GM18951 (cell line): ENCODE results near the gene AIG1.

Source experiments
- POLR2A ChIP-seq: IDR thresholded peaks from 4 replicates; pipeline ENCODE4 v1.6.1; 2011; ENCODE audit warnings: mild to moderate bottlenecking; ENCODE audit not compliant: insufficient read length, insufficient read depth; ENCODE audit errors: extremely low read depth
- in situ Hi-C: fragments of 300-500 bp; cut with MboI; formaldehyde crosslinking; loops from one replicate; pipeline ENCODE4 v1.12.0; 2022; ENCODE audit warnings: low sequenced_read_pairs, mixed read lengths, inconsistent platforms; ENCODE audit not compliant: unreplicated experiment

The AIG1 gene

DNA sequence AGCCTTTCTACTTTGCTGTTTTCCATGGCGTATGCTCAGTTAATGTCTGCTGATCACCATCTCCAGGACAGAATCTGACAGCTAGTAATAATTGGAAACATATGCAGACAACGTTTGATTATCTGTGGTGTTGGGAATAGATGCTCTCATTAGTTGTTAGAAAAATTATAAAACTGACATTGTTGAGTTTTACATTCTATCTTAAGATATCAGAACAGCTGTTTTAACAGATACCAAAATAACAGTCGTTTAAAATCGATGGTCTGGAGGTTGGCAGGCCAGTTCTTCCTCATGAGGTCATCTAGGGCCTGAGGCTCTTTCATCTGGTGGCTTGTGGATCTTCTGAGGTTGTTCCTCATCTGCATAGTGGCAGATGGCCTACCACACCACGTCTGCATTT, 137.6 kb downstream of the AIG1 start:
- in situ Hi-C loops, result no loop called here
- TF ChIP-seq POLR2A, result no peak

DNA sequence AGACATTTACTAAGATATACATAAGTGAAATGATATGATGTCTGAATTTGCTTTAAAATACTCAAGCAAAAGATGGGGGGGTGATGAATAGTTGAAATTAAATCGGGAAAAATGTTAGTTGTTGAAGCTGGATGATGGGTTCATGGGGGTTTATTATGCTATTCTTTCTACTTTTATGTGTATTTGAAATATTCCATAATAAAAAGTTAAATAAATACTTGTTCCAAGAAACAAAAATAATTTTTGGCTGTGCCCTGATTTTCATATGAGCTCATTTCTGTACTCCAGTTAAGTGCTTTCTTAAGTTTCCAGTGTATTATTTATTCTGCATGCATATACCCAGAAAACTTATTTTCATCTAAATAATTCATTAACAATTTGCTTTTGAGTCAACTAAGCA, 138.6 kb downstream of the AIG1 start:
- in situ Hi-C loops, result no loop called here

DNA sequence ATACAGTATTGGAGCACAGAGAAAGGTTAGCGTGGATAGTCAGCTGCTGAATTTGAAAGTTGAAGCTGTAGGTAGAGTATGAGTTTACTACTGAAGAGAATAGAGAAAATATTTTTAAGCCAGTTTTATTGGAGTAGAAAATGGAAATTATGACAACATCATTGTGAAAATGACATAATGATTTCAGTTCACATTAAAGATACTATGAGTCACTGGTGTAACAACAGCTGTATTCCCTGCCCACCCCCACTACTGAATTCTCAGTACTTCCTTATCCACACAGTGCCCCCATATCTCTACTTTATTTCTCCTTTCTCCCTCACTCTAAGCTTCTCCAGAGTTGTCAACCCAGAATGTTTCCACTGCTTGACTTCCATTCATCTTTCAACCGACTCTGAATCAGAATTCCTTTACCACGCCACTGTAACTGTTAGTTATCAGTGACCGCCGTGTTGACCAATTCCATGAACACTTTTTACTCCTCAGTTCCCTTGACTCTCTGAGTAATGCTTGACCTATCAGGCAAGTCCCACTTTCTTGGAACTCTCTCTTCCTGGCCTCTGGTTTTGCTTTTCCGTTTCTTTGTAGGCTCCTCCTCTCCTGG, 139.6 kb downstream of the AIG1 start:
- in situ Hi-C loops, result no loop called here
- no peak for TF ChIP-seq POLR2A

More for the DNA sequence above, 138.6 kb downstream of the AIG1 start:
- no peak for TF ChIP-seq POLR2A

DNA sequence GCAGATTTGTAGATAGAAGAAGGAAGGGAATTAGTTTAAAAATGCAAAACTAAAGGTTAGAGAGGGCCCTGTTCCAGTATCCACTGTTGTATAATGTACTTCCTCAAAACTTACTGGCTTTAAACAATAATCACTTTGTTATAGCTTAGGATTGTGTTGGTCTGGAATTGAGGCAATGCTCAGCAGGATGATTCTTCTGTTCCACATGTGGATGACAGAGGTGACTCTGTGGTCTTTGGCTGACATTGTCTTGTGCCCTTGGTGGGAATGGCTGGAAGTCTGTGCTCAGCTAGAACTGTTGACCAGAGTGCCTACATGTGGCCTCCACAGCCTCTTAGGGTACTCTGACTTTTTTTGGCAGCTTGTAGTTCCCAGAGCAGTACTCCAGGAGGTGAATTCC, 143.4 kb downstream of the AIG1 start:
- in situ Hi-C loops, result no loop called here
- TF ChIP-seq POLR2A, result no peak

DNA sequence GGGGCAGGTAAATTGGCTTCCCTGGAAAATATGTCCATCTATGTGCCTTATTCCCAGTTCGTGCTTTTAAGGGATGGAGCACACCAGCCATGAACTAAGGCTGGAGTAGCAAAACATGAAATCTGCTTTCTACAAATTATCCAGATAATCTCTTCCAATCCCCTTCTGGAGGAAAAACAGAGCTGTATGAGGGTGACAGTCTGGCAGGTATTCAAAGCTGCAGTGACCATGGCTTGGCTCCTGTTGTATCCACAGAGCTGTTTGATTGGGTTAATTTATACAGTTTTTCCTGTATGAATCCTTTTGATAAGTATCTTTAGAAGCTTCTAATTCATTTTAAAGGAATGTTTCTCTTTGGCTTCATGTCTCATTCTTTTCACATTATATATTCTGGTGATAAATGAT, 144.4 kb downstream of the AIG1 start:
- TF ChIP-seq POLR2A, result no peak
- in situ Hi-C loops, result no loop called here

DNA sequence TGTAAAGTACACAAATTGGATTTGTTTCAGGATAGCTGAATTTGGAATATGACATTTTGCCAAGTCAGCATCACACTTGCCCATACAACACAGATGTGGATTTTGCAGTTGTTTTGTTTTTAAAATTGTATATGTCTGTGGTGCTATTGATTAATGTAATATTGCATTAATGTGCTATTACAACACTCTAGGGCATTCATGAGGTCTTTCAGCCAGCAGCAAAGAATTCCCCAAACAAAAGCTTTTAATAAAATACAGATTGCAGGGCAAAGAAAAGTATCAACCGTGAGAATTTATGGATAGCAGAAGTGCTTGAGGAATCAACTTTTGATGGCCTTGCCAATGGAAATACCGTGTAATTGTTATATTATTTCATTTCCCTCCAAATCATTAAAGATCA, 144.9 kb downstream of the AIG1 start:
- TF ChIP-seq POLR2A, result no peak

DNA sequence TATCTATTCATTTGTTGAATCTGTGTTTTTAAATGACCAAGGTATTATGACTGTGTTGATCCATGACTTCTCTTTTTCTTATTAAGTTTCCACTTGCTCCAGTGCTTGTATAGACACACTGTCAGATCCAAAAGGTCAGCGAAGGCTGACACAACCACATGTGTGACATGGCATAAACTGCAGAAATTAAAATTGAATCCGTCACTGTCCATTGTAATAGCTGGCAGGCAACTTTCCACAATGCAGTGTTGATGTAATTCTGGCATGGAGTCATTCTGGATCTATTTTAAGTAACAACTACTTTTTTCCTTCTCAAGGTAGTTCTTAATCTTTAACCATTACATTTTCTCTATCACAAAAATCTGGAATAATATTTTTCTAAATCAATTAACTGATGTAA, 145.3 kb downstream of the AIG1 start:
- TF ChIP-seq POLR2A, result no peak
- in situ Hi-C loops, result no loop called here

More for the DNA sequence above, 144.9 kb downstream of the AIG1 start:
- in situ Hi-C loops, result no loop called here

DNA sequence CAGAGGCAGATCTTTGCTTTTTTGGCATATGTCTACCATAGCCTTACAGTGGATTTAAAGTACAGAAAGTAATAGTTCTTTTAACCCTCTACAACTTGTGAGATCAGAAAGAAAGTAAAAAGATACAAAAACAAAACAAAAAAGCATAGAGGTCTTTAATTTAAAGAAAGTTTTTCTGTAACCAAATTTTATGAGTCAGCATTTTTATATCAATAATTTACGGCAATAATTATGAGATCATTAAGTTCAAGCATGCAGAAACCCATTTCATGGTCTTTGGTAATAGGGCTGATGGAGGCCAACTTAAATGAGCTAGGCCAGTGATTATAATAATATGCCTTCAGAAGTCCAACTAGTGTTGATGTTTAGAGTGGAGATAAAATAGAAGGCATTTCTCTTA, 145.9 kb downstream of the AIG1 start:
- in situ Hi-C loops, result no loop called here
- no peak for TF ChIP-seq POLR2A

DNA sequence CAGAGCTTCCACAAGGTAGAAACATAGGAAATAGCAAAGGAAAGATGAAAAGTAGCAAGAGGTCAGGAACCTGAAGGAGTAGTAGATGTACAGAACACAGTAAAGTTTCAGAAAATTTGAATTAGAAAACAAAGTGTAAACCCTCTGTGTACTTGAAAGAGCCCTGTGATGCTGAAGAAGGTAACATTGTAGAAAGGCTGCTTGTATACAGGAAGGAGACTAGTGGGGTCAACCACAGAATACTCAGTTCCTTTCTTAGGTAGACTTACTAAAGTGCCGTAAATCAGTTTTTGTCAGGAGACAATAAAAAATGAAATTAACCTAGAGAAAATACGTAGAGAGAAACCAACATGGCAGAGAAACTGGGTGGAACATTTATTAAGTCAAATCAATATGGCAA, 149.7 kb downstream of the AIG1 start:
- in situ Hi-C loops, result no loop called here
- TF ChIP-seq POLR2A, result no peak

DNA sequence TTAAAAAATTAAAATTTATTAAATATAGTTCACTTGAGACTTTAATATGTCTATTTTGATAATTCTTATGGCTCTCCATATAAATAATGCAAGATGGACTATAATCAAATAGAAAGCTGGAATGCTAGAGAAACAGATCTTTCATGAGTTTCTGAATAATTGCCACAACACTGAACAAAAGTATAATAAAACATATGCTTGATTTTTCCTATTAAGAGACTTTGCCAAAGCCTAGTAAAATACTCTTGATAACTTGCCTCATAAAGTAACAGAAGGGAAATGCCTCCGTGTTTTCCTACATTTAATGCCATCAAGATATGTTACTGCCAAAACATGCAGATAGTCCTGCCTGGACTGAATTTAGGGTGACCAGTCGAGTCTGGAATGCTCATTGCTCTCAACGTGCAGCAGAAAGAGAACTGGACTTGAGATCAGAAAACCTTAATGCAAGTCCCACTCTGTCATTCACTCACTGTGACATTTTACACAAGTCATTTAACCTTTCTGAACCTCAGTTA, 153.2 kb downstream of the AIG1 start:
- in situ Hi-C loops, result no loop called here
- TF ChIP-seq POLR2A, result no peak

DNA sequence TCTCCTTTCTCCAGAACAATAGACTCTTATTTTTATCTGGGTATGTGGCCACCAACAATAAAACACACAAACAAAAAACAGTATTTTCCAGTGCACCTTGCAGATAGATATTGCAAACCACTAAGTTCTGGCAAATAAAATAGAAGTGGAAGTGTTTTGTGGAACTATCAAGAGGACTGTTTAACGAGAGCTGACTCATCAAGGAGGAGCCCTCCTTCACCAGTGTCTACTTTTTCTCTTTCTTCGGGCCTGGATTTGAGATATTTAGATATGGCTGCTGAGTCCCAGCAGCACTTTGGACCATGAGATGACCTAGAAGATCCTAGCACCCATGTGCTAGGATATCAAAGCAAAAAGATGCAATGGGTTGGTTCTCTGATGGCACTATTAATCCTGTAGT, 154.7 kb downstream of the AIG1 start:
- TF ChIP-seq POLR2A, result no peak

DNA sequence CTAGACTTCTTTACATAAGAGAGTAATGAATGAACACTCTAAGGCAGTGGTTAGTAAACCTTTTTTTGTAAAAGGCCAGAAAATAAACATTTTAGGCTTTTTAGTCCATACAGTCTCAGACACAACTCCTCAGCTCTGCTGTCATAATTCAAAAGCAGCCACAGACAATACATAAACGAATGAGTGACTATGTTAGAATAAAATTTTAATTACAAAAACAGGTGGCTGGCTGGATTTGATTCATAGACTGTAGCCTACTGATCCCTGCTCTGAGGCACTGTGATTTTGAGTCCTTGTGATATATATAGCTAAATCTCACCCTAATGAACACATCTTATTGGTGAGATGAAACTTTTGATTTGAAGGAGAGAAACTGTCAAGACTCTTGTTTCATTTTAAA, 155.1 kb downstream of the AIG1 start:
- no peak for TF ChIP-seq POLR2A
- in situ Hi-C loops, result no loop called here

More for the DNA sequence above, 154.7 kb downstream of the AIG1 start:
- in situ Hi-C loops, result no loop called here

DNA sequence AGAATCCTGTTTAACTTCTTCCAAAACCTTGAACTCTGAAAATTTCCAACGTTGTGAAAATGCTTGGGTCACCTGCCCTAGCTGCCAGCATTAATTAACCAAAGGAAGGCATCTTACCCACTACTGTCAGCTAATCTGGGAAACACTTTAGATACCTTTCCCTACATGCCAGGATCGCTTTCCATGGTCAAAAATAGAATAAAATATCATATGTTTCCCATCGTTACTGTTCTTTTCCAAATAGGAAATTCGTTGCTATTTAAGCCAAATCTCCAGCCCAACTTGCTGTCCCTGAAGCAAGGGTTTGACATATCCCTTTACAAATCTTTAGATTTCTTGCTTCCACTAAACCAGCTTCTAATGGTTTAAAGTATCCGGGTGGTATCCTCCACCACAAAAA, 157.5 kb downstream of the AIG1 start:
- in situ Hi-C loops, result no loop called here
- no peak for TF ChIP-seq POLR2A

DNA sequence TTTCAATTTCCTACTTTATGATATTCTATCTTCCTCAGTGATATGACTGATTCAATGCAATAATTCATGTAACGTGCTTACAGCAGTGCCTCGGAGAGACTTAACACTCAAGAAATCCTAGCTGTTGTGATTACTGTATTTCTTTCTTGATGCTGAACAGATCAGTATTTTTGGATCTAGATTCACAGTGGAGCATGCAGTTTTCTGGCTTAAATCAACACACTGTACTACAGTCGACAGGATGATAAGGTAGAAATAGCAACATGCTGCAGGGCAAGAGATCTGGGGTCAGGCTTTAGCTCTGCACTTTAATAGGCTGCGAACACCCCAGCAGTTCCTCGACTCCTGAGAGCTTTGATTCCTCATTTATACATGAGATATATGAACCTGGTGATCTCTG, 161.0 kb downstream of the AIG1 start:
- in situ Hi-C loops, result no loop called here
- TF ChIP-seq POLR2A, result no peak

DNA sequence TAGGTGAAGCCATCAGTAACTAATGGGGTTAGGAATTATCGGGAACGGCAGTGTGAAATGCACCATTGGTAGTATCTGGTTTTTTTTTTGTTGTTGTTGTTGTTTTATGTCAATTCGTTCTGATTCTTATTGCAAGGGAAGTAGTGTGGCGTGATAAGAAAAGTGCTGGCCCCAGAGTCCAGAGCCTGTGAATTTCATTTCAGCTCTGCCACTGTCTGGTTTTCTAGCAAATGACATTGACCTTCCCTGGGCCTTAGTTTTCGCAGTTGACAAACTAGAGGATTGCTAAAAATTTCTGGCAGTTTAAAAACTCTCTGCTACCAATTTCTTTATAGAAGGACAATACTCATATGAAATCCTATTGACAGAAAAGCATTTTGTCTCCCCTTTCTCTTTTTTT, 161.6 kb downstream of the AIG1 start:
- in situ Hi-C loops, result no loop called here
- no peak for TF ChIP-seq POLR2A

DNA sequence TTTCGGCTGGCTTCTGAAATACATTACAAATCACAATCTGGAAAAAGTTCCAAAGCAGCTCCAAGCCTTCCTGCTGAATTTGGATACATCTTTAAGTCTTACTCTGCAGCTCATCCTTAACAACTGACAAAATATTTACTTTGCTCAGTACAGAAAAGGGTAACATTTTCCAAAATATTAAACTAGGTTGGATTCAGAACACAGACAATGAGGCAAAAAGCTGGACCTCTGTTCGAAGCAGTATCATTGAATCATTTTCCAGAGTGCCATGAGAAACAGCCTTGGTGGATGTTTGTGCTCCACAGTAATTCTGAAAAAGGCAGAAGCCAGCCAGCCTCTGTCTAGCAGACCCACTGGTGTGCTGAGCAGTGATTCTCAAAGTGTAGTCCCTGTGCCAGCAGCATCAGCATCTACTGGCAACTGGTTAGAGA, 162.1 kb downstream of the AIG1 start:
- in situ Hi-C loops, result no loop called here
- TF ChIP-seq POLR2A, result no peak
